ENCODE data around the gene IL4R. TPM values are rescaled to one million over a fixed set of nuclear protein-coding genes. Genes with fewer than 3 reads are reported as not detected.

IL4R gene
- total RNA-seq, 4 donors from 2014 or later = 19.2 to 43.3 (median 39.3) TPM

DNA sequence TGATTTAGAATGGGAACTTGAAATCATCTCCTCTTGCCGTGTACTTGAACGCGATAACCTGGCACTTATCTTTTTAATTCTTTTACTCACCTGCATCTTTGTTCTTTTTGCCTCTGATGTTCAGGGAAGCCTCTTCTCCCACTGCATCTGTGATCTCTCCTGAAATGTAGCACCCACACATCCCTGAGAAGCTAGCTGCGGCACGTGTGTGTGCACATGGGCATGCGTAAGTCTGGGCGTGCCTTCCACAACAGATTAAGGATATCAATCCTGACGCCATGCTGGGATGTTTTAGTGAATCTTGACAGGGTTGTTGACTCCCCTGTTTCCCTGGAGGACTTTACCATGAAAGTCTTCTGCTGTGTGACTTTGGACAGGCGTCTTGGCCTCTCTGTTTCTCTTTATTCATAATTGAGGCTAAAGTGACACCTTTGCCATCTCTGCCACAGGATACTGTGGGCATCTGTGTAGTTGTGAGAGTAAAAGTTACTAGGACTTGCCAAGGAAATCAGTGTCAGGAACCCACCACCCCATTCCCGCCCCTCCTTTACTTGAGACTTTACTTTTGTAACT lies 20.5 kb downstream of the IL4R start:
- 95 to 96% methylated on average over 10 of the region's 10 CpGs for WGBS, 2 donors
- Histone ChIP-seq H3K4me1 (peaks cover 0 to 20% (median 0%) of the 10 kb centered on the region in 4 donors), H3K27me3 (no peaks in the 10 kb centered on the region), H3K27ac (no peak overlapping the region), H3K36me3 (no peaks in the 10 kb centered on the region), H3K4me3 (no peak overlapping the region), H3K9me3 (no peaks in the 10 kb centered on the region)
- no peak for DNase-seq (ENCODE audit: low spot score in 2 of 2)
- TF ChIP-seq POLR2A (IDR thresholded peaks at IDR 0.05) (no peak), EP300 (IDR thresholded peaks at IDR 0.05) (no peak)
- TF ChIP-seq, protein P1, sequence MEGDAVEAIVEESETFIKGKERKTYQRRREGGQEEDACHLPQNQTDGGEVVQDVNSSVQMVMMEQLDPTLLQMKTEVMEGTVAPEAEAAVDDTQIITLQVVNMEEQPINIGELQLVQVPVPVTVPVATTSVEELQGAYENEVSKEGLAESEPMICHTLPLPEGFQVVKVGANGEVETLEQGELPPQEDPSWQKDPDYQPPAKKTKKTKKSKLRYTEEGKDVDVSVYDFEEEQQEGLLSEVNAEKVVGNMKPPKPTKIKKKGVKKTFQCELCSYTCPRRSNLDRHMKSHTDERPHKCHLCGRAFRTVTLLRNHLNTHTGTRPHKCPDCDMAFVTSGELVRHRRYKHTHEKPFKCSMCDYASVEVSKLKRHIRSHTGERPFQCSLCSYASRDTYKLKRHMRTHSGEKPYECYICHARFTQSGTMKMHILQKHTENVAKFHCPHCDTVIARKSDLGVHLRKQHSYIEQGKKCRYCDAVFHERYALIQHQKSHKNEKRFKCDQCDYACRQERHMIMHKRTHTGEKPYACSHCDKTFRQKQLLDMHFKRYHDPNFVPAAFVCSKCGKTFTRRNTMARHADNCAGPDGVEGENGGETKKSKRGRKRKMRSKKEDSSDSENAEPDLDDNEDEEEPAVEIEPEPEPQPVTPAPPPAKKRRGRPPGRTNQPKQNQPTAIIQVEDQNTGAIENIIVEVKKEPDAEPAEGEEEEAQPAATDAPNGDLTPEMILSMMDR (IDR thresholded peaks at IDR 0.05) = no peak

DNA sequence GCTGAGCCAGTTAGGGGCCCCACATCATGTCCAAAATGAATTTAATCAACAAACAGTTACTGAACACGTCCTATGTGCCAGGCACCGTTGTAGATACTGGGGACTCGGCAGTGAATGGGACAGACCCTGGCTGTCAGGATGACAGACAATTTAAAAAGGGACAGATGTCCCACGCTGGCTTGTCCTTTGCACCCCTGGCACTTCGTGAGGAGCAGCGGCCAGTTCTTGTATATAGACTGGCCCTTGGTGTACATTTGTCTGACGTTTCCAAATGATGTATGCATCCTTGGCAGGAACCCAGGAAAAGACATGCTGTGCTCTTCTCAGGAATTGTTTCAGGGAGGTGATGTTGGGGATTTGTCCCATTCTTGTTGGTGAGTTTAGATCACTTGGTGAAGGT lies 21.1 kb downstream of the IL4R start:
- TF ChIP-seq EP300 (IDR thresholded peaks at IDR 0.05) (no peak), POLR2A (IDR thresholded peaks at IDR 0.05) (no peak)
- TF ChIP-seq, protein P1 (IDR thresholded peaks at IDR 0.05) = no peak
- Histone ChIP-seq H3K4me3 (no peak overlapping the region), H3K9me3 (no peaks in the 10 kb centered on the region), H3K27ac (no peak overlapping the region), H3K4me1 (peaks cover 0 to 18% (median 0%) of the 10 kb centered on the region in 4 donors), H3K27me3 (no peaks in the 10 kb centered on the region), H3K36me3 (no peaks in the 10 kb centered on the region)
- no peak for DNase-seq (ENCODE audit: low spot score in 2 of 2)
- 74 to 79% methylated on average over 7 of the region's 7 CpGs for WGBS, 2 donors

DNA sequence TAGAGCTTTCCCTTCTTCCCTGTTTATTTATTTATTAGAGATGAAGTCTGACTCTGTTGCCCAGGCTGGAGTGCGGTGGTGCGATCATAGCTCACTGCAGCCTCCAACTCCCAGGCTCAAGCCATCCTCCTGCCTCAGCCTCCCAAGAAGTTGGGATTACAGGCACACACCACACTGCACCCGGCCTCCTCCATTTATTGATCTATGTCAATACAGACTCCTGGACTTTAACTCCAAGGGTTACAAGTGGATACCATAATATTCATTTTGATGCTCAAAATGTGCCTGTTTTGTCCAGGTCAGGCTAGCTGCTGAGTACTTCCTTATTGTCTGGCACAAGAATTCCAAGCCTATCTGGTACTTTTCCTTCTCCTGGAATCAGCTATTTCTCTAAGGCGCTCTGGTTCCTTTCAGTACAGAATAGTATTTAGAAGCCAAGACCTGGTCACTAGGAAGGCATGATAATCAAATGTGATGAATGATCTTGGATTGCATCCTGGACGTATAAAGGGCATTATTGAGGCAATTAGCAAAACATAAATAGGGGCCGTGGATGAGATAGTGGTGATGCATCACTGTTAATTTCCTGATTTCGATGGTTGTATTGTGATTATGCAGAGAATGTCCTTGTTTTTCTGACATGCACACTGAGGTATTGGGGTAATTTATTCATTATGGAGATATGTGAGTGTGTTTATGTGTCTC lies 21.7 kb downstream of the IL4R start:
- no peak for DNase-seq (ENCODE audit: low spot score in 2 of 2)
- H3K4me1 ChIP-seq = peaks cover 0 to 11% (median 0%) of the 10 kb centered on the region in 4 donors
- no peak overlapping the region for H3K27ac ChIP-seq
- 70 to 73% methylated on average over 7 of the region's 7 CpGs for WGBS, 2 donors
- TF ChIP-seq POLR2A (IDR thresholded peaks at IDR 0.05) (no peak), EP300 (IDR thresholded peaks at IDR 0.05) (no peak)
- TF ChIP-seq, protein P1 (IDR thresholded peaks at IDR 0.05) = no peak
- H3K9me3 ChIP-seq = no peaks in the 10 kb centered on the region
- H3K4me3 ChIP-seq = no peak overlapping the region
- peaks cover 0 to 3% (median 0%) of the 10 kb centered on the region in 3 donors for H3K36me3 ChIP-seq
- H3K27me3 ChIP-seq = no peaks in the 10 kb centered on the region

DNA sequence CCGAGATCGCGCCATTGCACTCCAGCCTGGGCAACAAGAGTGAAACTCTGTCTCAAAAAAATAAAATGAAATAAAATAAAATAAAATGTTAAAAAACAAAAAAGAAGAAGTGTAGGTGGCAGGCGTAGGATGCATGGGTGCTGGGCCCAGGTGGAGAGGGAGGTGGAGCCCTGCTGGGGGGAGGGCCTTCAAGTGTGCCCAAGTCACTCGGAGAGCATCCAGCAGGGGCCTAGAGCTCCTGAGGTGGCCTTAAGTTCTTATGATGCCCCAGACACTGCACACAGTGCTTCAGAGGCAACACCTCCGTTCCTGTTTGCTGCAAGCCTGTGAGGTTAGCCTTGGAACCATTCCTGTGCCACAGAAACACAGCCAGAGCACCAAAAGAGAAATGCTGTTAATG lies 23.2 kb downstream of the IL4R start:
- TF ChIP-seq EP300 (IDR thresholded peaks at IDR 0.05) = no peak
- no peak for TF ChIP-seq POLR2A (IDR thresholded peaks at IDR 0.05)
- TF ChIP-seq, protein P1 (IDR thresholded peaks at IDR 0.05) = no peak
- no peak overlapping the region for H3K27ac ChIP-seq
- H3K4me1 ChIP-seq = no peaks in the 10 kb centered on the region

DNA sequence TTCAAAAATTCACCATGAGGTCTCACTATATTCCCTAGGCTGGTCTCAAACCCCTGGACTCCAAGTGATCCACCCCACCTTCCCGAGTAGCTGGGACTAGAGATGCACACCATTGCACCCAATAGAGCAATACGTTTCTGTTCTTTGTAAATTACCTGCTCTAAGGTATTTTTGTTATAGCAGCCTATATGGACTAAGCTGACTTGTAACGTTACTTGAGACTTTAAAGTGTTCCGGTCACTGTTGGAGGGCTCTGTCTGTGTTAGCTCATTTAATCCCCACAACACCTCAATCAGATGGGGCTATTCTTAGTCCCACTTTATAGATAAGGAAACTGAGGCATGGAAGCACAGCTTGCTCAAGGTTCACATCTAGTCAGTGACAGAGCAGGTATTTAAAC lies 25.4 kb downstream of the IL4R start:
- WGBS, 2 donors = 97% methylated on average over 4 of the region's 4 CpGs
- Histone ChIP-seq H3K27me3 (no peaks in the 10 kb centered on the region), H3K4me1 (no peaks in the 10 kb centered on the region), H3K36me3 (peaks cover 0 to 28% (median 0%) of the 10 kb centered on the region in 3 donors), H3K27ac (no peak overlapping the region), H3K9me3 (peaks cover 0 to 2% (median 0%) of the 10 kb centered on the region in 4 donors), H3K4me3 (no peak overlapping the region)
- DNase-seq (ENCODE audit: low spot score in 2 of 2) = no peak
- no peak for TF ChIP-seq EP300 (IDR thresholded peaks at IDR 0.05)
- TF ChIP-seq, protein P1 (IDR thresholded peaks at IDR 0.05) = no peak
- no peak for TF ChIP-seq POLR2A (IDR thresholded peaks at IDR 0.05)

More for the DNA sequence above, 23.2 kb downstream of the IL4R start:
- Histone ChIP-seq H3K4me3 (no peak overlapping the region), H3K36me3 (peaks cover 0 to 12% (median 0%) of the 10 kb centered on the region in 3 donors), H3K27me3 (no peaks in the 10 kb centered on the region), H3K9me3 (no peaks in the 10 kb centered on the region)
- no peak for DNase-seq (ENCODE audit: low spot score in 2 of 2)
- WGBS, 2 donors = 95 to 96% methylated on average over 6 of the region's 6 CpGs
